Fibroblast of the aortic adventitia (primary cell): ENCODE data around the gene LEMD2. TPM values are rescaled to one million over a fixed set of nuclear protein-coding genes. Genes with fewer than 3 reads are reported as not detected.

Experiments used
- DNase-seq: peaks from one replicate; pipeline ENCODE4 v3.0.0-alpha.2; 2010; ENCODE audit warnings: low read depth
- H3K4me3 ChIP-seq: 2 replicates; pipeline ENCODE4 v1.5.1; 2011; ENCODE audit warnings: low read depth, mild to moderate bottlenecking, control low read depth, low read length, moderate library complexity
- total RNA-seq: library from RNA; depleted of rRNA; stranded (reverse); fragments of >200 nt; gene quantifications from 2 replicates; pipeline ENCODE4 v1.2.3, GENCODE V29; 2012; ENCODE audit warnings: low replicate concordance
- TF ChIP-seq, protein P1 (sequence below): IDR thresholded peaks from 2 replicates; pipeline ENCODE4 v1.5.1; 2011; ENCODE audit warnings: mild to moderate bottlenecking, low read length, control low read depth, inconsistent platforms; ENCODE audit not compliant: insufficient read depth

Gene LEMD2
- total RNA-seq, 1 donor, result 31.2 TPM

DNA sequence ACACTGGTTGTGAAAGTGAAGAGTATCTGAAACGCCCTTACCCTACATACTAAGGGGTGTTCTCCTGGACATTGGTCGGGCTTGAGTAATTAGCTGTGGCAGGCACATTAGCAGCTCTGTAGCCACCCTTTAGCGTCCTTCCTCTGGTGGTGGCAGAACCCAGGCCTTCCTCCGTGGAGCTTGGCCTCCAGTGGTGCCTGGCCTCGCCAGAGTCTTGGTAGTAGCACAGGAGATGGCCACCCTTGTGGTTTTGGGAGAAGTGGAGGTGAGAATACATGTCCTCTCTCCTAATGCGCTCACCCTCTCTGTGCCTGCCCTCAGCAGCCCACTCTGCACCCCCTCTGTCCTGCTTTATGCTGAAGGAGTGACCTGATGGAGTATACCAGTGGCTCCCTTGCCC lies 59.9 kb downstream of the LEMD2 start:
- H3K4me3 ChIP-seq, result no peak overlapping the region
- TF ChIP-seq, protein P1, sequence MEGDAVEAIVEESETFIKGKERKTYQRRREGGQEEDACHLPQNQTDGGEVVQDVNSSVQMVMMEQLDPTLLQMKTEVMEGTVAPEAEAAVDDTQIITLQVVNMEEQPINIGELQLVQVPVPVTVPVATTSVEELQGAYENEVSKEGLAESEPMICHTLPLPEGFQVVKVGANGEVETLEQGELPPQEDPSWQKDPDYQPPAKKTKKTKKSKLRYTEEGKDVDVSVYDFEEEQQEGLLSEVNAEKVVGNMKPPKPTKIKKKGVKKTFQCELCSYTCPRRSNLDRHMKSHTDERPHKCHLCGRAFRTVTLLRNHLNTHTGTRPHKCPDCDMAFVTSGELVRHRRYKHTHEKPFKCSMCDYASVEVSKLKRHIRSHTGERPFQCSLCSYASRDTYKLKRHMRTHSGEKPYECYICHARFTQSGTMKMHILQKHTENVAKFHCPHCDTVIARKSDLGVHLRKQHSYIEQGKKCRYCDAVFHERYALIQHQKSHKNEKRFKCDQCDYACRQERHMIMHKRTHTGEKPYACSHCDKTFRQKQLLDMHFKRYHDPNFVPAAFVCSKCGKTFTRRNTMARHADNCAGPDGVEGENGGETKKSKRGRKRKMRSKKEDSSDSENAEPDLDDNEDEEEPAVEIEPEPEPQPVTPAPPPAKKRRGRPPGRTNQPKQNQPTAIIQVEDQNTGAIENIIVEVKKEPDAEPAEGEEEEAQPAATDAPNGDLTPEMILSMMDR, result no peak
- DNase-seq, result no peak

DNA sequence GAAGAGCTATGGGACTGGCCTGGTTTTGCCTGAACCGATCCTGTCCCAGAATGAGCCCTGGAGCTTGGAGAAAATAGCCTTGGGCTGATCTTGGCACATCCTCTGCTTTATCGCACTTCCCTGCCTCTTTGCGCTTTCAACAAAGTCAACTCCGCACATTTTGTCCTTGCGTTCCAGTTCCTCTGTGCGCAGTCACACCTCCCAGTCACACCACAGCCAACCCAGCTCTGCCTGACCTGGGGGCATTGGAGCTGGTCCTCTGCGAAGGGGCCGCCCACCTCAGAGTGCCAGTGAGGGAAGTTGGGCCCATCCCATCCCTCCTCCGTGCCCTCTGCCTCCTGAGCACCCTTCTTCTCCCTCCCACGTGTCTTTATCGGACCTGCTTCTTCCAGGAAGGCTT lies 60.5 kb downstream of the LEMD2 start:
- no peak for DNase-seq
- TF ChIP-seq, protein P1, result no peak
- H3K4me3 ChIP-seq, result no peak overlapping the region

DNA sequence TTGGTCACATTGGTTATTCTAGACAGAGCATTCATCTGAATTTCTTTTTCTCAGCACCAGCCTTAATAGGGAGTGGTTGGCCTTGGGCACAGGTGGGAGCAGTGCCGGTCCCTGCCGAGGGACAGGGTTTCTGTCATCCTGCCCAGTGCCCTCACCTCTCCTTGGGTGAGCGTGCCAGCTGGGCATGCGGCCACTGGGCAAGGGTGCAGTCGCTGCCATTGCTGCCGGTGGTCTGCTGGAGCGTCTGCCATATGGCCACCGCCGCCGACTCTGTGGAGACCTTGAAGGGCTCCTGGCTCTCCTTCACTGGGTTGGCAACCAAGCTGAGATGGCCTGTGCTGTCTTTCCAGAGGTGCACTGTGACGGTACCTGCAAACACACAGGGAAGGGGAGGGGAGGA lies 61.0 kb downstream of the LEMD2 start:
- no peak for DNase-seq
- no peak overlapping the region for H3K4me3 ChIP-seq
- TF ChIP-seq, protein P1, result no peak

DNA sequence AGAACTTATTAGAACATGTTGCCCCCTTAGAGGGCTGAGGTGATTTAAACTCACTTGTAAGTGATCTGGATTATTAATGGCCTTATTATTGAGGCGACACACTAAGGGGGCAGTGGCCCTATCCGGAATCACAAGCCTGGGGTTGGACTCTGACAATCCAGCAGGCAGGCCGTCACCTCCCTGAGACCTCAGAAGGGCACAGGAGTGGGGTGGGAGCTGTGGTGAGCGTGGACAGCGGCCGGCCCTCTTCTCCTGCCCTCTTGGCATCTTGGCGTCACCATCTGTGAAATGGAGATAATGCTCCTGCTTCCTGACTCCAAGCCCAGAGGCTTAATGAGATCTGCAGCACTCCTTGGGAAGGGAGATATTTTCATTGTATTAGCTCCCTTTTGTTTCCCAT lies 61.8 kb downstream of the LEMD2 start:
- no peak overlapping the region for H3K4me3 ChIP-seq
- no peak for DNase-seq
- TF ChIP-seq, protein P1, result no peak

DNA sequence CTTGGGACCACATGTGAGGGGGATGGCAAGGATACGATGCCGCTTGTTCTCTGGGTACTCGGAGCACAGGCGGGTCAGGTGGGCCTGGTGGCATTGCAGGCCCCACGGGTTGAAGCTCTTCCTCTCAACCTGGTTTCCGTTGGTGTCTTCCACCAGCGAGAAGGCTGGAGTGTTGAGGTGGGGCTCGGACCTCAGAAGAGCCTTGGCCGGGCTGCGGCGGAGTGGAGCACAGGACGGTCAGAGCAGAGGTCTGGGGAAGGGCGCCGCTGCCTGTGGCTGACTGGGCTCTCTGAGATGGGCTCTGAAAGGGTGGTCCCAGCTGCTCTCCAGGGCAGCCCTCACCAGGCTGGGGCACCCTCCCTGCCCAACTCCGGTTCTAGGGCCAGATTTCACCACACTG lies 62.2 kb downstream of the LEMD2 start:
- H3K4me3 ChIP-seq, result no peak overlapping the region
- no peak for DNase-seq
- TF ChIP-seq, protein P1, result no peak

DNA sequence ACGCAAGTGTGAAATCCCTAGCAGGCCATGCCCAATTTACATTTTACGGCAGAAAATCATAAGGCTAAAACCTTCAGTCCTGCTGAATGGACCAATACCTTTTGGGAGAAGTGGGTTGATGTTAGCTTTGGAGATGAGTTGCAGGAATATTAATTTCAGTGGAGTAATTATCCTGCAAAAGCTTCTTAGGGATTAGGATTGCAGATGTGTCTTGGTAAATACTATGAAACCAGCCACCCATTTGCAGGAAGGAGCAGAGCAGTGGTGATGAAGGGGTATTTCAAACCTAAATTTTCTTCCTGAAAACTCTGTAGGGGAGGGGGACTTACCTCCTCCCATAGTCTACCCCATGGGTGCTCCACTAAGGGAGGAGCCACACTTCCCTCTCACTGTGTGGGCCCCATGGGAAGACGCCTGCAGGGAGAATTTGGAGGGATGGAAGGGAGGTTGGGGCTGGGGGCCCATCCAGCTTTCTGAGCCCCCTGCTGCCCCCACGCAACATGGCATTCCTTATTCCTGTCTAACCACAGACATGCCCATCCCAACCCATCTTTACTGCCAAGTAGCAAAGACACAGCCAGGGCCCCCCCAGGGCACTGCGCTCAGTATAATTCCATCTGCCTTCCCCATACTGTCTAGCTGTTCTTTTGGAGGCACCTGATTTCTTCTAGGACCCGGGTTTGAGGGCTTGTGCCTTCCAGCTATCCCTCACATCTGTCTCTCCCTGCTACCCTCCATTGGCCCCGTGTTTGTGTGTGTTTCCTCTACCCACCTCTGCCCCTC lies 62.8 kb downstream of the LEMD2 start:
- no peak for DNase-seq
- no peak overlapping the region for H3K4me3 ChIP-seq
- TF ChIP-seq, protein P1, result no peak

DNA sequence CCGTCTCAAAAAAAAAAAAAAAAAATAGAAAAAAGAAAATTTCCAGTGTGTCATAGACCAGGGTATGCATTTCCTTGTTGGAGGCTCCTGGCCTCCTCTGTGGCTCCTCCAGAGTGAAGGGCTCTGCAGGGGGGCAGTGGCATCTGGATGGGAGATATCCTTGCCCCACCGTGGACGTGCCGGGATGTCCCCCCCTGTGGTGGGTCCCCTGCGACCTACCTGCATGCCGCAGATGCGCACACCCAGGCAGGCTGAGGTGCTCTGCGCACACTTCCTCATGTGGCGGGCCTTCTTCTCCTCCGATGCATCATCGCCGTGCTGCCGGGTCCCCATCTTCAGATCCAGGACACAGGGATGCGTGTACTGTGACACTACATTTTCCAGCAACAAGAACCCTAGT lies 63.7 kb downstream of the LEMD2 start:
- DNase-seq, result no peak
- no peak overlapping the region for H3K4me3 ChIP-seq
- TF ChIP-seq, protein P1, result no peak
